Muscle layer of colon (tissue), 2 donors: ENCODE measurements around the gene TIGD1.

ENCODE experiments used
- H3K27ac ChIP-seq: one replicate; pipeline ENCODE4 v1.7.0; 2013; ENCODE audit warnings: low read depth, mild to moderate bottlenecking, low read length, moderate library complexity
- H3K27me3 ChIP-seq, 2 donors: one replicate each; pipeline ENCODE4 v1.7.0; 2013; ENCODE audit warnings: low read length in 2 of 2, mild to moderate bottlenecking in 2 of 2; ENCODE audit not compliant: insufficient read depth in 2 of 2, control insufficient read depth in 1 of 2
- H3K36me3 ChIP-seq: one replicate; pipeline ENCODE4 v1.7.0; 2013; ENCODE audit warnings: mild to moderate bottlenecking, low read length; ENCODE audit not compliant: insufficient read depth
- H3K4me1 ChIP-seq: one replicate; pipeline ENCODE4 v1.7.0; 2013; ENCODE audit warnings: mild to moderate bottlenecking, low read length; ENCODE audit not compliant: insufficient read depth
- H3K4me3 ChIP-seq, 2 donors: one replicate each; pipeline ENCODE4 v1.7.0; 2013; ENCODE audit warnings: low read length in 2 of 2, low read depth in 1 of 2, mild to moderate bottlenecking in 1 of 2, moderate library complexity in 1 of 2
- H3K9ac ChIP-seq: one replicate; pipeline ENCODE4 v1.7.0; 2013; ENCODE audit warnings: low read length
- H3K9me3 ChIP-seq: one replicate; pipeline ENCODE4 v1.7.0; 2013; ENCODE audit warnings: mild to moderate bottlenecking, low read length
- donor health status: abdominal sarcoma.
- donor health status: Adenocarcinoma of cecum.

Gene TIGD1

DNA sequence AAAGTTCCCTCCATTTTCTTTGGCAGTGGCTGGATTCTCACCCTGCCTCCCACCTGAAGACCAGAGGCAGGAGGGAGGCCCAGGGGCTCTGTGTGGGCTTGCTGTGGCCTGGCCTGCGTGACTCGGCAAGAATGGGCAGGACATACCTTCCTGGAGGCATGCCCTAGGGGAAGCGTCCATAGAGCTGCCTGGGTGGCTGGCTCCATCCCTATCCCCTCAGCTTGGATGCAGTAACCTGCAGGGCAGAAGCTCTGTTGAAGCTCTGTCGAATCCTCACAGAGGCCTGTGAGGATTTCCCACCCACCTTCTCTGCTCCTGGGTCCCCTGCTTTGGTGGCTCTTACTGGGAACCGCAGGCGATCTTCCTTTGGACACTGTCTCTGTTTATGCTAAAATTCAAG is 31.5 kb downstream of the TIGD1 start:
- Histone ChIP-seq H3K4me1 (no peaks in the 10 kb centered on the region), H3K9me3 (no peaks in the 10 kb centered on the region), H3K4me3 (no peak overlapping the region), H3K9ac (no peak overlapping the region), H3K27ac (no peak overlapping the region), H3K27me3 (peaks cover 14 to 38% of the 10 kb centered on the region in 2 donors), H3K36me3 (no peaks in the 10 kb centered on the region)

DNA sequence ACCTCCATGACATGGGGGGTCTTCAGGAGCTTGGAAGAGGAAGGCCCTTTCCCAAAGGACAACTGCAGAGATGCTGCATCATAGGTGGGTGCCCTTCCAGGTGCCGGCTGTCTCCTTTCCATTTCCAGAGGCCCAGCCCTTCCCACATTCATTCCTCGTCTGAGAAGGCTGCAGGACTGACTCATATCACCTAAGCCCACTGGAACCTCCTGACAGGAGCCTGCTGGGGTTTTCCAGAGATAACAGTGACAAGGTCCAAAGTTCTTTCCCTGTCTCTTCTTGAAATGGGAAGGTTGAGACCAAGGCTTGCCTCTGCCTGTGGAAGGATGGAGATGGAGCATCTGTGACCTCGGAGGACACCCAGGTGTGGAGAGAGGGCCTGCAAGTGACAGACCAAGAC is 33.8 kb downstream of the TIGD1 start:
- Histone ChIP-seq H3K36me3 (no peaks in the 10 kb centered on the region), H3K4me1 (no peaks in the 10 kb centered on the region), H3K27me3 (peaks cover 0 to 15% of the 10 kb centered on the region in 2 donors), H3K9me3 (no peaks in the 10 kb centered on the region), H3K9ac (no peak overlapping the region), H3K4me3 (no peak overlapping the region), H3K27ac (no peak overlapping the region)

DNA sequence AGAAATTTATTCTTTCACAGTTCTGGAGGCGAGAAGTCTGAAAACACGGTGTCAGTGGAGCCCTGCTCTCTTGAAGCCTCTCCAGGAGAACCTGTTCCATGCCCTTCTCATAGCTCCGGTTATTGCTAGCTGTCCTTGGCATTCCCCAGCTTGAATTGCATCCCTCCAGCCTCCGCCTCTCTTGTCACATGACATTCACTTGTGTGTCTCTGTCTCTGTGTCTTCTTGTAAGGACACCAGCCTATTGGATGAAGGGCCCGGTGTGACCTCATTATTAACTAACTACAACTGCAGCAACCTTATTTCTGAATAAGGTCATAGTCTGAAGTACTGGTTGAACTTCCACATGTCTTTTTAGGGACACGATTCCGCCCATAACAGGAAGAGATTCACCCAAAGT is 34.7 kb downstream of the TIGD1 start:
- no peak overlapping the region for H3K4me3 ChIP-seq
- H3K27ac ChIP-seq, result no peak overlapping the region
- H3K4me1 ChIP-seq, result no peaks in the 10 kb centered on the region
- peaks cover 0 to 6% of the 10 kb centered on the region in 2 donors for H3K27me3 ChIP-seq
- H3K36me3 ChIP-seq, result no peaks in the 10 kb centered on the region
- no peak overlapping the region for H3K9ac ChIP-seq
- H3K9me3 ChIP-seq, result no peaks in the 10 kb centered on the region

DNA sequence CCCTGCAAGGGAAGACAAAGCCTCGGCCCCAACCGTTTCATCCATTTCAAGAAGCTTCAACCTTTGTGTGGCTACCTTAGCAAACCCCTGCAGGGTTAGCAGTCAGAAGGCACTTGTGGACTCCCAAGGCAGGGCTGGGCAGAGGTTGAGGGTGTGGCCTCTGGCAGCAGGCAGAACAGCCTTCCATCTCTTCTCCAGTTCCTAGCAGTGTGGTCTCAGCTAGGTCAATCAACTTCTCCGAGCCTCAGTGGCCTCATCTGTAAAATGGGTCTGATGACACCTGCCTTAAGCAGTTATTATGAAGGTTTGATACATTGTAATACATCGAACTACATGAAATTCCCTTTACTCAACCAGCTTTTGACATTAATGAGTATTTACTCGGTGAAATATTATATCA is 37.0 kb downstream of the TIGD1 start:
- H3K9ac ChIP-seq, result no peak overlapping the region
- H3K36me3 ChIP-seq, result no peaks in the 10 kb centered on the region
- H3K4me1 ChIP-seq, result no peaks in the 10 kb centered on the region
- no peaks in the 10 kb centered on the region for H3K9me3 ChIP-seq
- H3K27ac ChIP-seq, result no peak overlapping the region
- no peak overlapping the region for H3K4me3 ChIP-seq
- no peaks in the 10 kb centered on the region for H3K27me3 ChIP-seq

DNA sequence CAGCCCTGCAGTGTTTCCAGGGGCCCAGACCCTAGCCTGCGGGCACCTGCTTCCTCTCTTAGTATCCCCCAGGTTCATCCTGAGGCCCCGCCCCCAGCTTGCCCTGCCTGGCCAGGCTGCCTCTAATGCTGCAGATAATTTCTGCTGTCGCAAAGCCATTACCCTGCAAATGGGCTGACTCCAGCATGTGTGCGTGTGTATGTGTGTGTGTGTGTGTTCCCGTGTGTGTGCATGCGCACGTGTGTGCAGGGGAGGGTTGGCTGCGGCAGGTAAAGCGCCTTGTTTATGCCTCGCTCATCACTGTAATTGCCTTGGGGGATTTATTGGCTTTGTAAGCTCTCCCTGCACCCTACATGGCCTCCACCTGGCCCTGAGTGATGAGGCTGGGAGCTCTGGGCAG is 37.8 kb downstream of the TIGD1 start:
- no peaks in the 10 kb centered on the region for H3K9me3 ChIP-seq
- no peak overlapping the region for H3K9ac ChIP-seq
- H3K27me3 ChIP-seq, result no peaks in the 10 kb centered on the region
- no peak overlapping the region for H3K27ac ChIP-seq
- H3K4me1 ChIP-seq, result no peaks in the 10 kb centered on the region
- H3K4me3 ChIP-seq, result no peak overlapping the region
- H3K36me3 ChIP-seq, result no peaks in the 10 kb centered on the region

DNA sequence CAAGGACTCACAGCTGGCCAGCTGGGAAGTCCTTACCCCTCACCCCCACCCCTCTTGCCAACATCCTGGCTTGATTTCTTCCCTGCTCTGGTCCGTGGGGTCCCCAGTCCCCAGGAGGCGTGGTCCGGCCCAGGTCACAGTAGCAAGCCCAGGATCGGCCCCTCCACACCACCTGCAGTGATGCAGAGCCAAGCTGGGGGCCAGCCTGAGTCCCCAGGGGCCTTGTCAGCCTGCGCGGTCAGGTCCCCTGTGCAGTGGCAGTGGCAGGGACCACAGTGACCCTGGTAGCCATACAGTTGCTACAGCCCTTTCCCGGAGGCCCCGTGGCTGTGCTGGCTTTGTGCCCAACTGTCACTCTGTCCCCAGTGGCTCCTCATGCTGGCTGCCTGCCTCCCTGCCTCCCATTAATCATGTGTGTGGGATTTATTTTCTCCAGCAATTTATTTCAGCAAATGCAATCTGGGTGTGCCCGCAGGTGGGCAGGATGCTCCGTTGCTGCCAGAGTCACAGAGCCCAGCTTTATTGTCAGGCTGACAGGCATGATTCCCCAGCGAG is 38.9 kb downstream of the TIGD1 start:
- H3K9me3 ChIP-seq, result no peaks in the 10 kb centered on the region
- H3K27me3 ChIP-seq, result no peaks in the 10 kb centered on the region
- no peak overlapping the region for H3K27ac ChIP-seq
- no peaks in the 10 kb centered on the region for H3K4me1 ChIP-seq
- no peak overlapping the region for H3K4me3 ChIP-seq
- H3K9ac ChIP-seq, result no peak overlapping the region
- no peaks in the 10 kb centered on the region for H3K36me3 ChIP-seq

DNA sequence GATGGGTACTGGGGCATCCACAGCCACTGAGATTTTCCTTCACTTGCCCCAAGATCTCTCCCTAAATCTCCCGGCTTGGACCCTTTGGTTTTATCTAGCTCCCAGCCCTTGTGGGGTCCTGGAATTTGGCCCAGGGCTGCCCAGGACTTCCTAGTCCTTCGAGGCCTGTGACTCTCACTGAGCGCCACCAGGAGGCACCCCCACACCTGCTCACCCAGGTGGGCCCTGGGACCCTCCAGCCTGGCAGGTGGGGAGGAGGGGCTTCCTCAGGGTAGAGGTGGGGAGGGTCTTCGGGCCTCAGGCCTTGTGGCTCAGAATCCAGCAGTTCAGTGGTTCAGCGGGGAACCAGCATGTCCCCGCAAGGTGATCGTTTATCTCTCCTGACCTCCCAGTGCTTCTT is 42.1 kb downstream of the TIGD1 start:
- H3K4me3 ChIP-seq, result no peak overlapping the region
- no peaks in the 10 kb centered on the region for H3K36me3 ChIP-seq
- H3K9ac ChIP-seq, result no peak overlapping the region
- H3K27ac ChIP-seq, result no peak overlapping the region
- H3K4me1 ChIP-seq, result peaks cover 4% of the 10 kb centered on the region
- H3K9me3 ChIP-seq, result no peaks in the 10 kb centered on the region
- H3K27me3 ChIP-seq, result peaks cover 0 to 14% of the 10 kb centered on the region in 2 donors

DNA sequence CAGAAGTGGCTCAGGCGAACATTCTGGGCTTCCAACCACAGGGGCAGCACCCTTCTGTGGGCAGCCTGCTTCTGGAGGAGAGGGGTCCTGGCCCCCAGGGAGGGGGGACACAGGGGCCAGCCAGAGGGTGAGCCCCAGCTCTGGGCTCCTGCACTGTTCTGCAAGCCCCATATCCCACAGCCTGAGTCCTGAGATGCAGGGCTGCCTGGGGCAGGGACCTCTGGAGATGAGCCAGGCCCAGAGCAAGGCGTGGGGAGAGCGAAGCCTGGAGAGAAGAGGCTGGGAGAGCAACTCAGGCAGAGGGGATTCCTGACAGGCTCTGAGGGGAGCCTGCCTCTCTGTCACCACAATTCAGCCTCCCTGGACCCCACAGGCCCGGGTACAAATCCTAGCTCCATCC is 43.6 kb downstream of the TIGD1 start:
- no peak overlapping the region for H3K4me3 ChIP-seq
- no peak overlapping the region for H3K9ac ChIP-seq
- no peaks in the 10 kb centered on the region for H3K9me3 ChIP-seq
- peaks cover 0 to 15% of the 10 kb centered on the region in 2 donors for H3K27me3 ChIP-seq
- H3K36me3 ChIP-seq, result no peaks in the 10 kb centered on the region
- H3K4me1 ChIP-seq, result peaks cover 4% of the 10 kb centered on the region
- no peak overlapping the region for H3K27ac ChIP-seq

DNA sequence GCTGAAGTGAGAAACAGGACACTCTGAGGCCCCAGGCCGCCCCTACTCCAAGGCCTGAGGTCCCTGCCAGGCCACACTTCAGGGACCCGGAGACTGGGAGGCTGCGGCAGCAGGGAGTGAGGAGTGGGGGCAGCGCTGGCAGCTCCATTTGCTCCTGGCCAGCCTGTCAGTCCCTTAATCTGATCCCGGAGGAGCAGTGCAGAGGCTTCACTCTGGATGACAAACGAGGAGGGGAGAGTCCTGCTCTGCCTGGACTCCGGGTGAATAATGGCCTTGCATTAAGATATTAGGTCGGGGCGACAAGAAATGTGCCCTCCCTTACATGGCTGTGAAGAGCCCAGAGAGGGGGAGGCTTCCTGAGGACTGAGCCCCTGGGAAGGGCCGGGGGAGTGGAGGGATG is 44.5 kb downstream of the TIGD1 start:
- Histone ChIP-seq H3K9me3 (no peaks in the 10 kb centered on the region), H3K27me3 (peaks cover 0 to 15% of the 10 kb centered on the region in 2 donors), H3K36me3 (no peaks in the 10 kb centered on the region), H3K9ac (no peak overlapping the region), H3K4me3 (no peak overlapping the region), H3K4me1 (peaks cover 4% of the 10 kb centered on the region), H3K27ac (no peak overlapping the region)

DNA sequence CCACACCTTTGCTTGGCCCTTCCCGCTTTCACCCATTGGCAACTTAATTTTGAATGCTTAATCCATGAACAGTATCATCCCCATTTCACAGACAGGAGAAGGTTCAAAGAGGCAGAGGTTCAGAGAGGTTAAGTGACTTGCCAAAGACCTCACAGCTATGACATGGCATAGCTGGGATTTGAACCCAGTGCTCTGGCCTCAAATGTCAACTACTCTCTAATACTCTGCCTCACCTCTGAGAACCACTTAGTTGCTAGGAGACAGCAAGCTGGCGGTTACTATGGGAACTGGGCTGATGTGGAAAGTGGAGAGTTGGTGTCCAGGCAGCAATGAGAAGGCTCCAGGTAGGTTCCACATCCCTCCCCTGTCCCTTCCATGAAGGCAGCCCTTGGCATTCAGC is 45.9 kb downstream of the TIGD1 start:
- Histone ChIP-seq H3K9me3 (no peaks in the 10 kb centered on the region), H3K9ac (no peak overlapping the region), H3K4me3 (no peak overlapping the region), H3K4me1 (peaks cover 4% of the 10 kb centered on the region), H3K27me3 (peaks cover 0 to 15% of the 10 kb centered on the region in 2 donors), H3K36me3 (no peaks in the 10 kb centered on the region), H3K27ac (no peak overlapping the region)

DNA sequence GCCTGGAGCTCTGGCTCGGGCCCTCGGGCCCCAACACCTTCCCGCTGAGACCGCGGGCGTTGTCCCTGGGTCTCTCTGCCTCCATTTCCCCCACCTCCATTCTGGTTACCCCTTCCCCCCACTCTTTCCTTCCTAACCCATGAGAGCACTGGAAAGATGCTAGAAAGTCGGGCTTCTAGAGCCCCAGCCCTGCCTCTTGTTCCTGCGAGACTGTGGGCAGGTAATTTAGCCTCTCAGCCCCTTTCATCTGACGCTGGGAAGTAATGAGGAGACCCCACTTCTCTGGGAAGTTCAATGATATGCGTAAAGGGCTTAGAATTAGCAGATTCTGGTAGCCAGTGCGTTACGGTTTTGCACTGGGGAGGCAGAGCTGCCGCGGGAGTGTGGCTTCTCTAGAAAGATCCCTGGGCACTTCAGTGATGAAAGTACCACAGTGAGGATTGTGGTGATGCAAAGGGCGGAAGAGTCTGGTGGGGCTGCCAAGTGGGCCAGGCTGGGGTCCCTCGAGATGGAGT is 46.5 kb downstream of the TIGD1 start:
- H3K27me3 ChIP-seq, result peaks cover 0 to 15% of the 10 kb centered on the region in 2 donors
- no peaks in the 10 kb centered on the region for H3K36me3 ChIP-seq
- peak overlapping the region; percentile 25 for H3K27ac ChIP-seq
- H3K9me3 ChIP-seq, result no peaks in the 10 kb centered on the region
- peak overlapping the region; percentile 43 to 77 for H3K4me3 ChIP-seq
- H3K9ac ChIP-seq, result no peak overlapping the region
- H3K4me1 ChIP-seq, result peaks cover 4% of the 10 kb centered on the region
